ENCODE data around the gene GLRA3. TPM values are rescaled to one million over a fixed set of nuclear protein-coding genes. Genes with fewer than 3 reads are reported as not detected.

Gene GLRA3
- total and polyA plus RNA-seq, 2 of the 8 experiments (the other 6 are each of a cell fraction or from before 2014, with no cell fraction given) = 0.02 TPM; not detected in 1

GRCh38 chr4:174815282-174815681 is 13.8 kb downstream of the GLRA3 start:
- TF ChIP-seq KDM4A (IDR thresholded peaks at IDR 0.05; ENCODE audit: low read depth, low read length, severe bottlenecking) (no peak), TAF1 (IDR thresholded peaks at IDR 0.05; ENCODE audit: low read depth, low read length) (no peak), KDM5A (IDR thresholded peaks at IDR 0.05; ENCODE audit: low read length) (no peak), POLR2AphosphoS5 (IDR thresholded peaks at IDR 0.05; ENCODE audit: low read depth, low read length) (no peak), RFX5 (IDR thresholded peaks at IDR 0.05; ENCODE audit: borderline replicate concordance, low read depth, low read length) (no peak), SAP30 (IDR thresholded peaks at IDR 0.05; ENCODE audit: insufficient read depth, insufficient replicate concordance, low read length) (no peak), EGR1 (IDR thresholded peaks at IDR 0.05; ENCODE audit: borderline replicate concordance, low read depth, low read length) (no peak), SUZ12 (IDR thresholded peaks at IDR 0.05; ENCODE audit: low read length) (no peak), HDAC6 (IDR thresholded peaks at IDR 0.05; ENCODE audit: low read depth, low read length) (no peak)
- Histone ChIP-seq H3K4ac (replicated peaks; ENCODE audit: insufficient read length, low read depth, low read length) (no peak overlapping the region), H3K79me2 (ENCODE audit: control insufficient read depth in 1 of 2, insufficient read depth in 2 of 2, low read length in 2 of 2) (no peaks in the 10 kb centered on the region), H3K36me3 (ENCODE audit: control insufficient read depth in 2 of 4, insufficient read depth in 4 of 4, low read length in 3 of 4) (no peaks in the 10 kb centered on the region), H3K4me2 (ENCODE audit: insufficient read depth in 1 of 2, low read depth in 2 of 2, low read length in 2 of 2) (no peak overlapping the region), H3K14ac (ENCODE audit: insufficient read length) (no peak overlapping the region), H3K27me3 (replicated peaks in 1 of 4; ENCODE audit: control insufficient read depth in 3 of 4, extremely low read depth in 1 of 4, insufficient read depth in 3 of 4, low read length in 3 of 4) (no peaks in the 10 kb centered on the region), H3K4me3 (ENCODE audit: extremely low read depth in 1 of 4, insufficient read depth in 2 of 4, low read depth in 3 of 4, low read length in 4 of 4) (no peak overlapping the region), H4K91ac (replicated peaks; ENCODE audit: insufficient read length, low read length) (no peak overlapping the region), H3K23me2 (ENCODE audit: low read depth, low read length) (no peaks in the 10 kb centered on the region), H3K79me1 (ENCODE audit: low read depth, low read length) (no peaks in the 10 kb centered on the region), H3K4me1 (replicated peaks in 1 of 4; ENCODE audit: control insufficient read depth in 3 of 4, insufficient read depth in 4 of 4, low read length in 3 of 4) (no peaks in the 10 kb centered on the region), H3K9me3 (ENCODE audit: insufficient read depth in 2 of 2, low read depth in 1 of 2, low read length in 1 of 2) (peaks cover 17 to 22% of the 10 kb centered on the region in 2 experiments), H2AK5ac (ENCODE audit: low read depth, low read length) (no peak overlapping the region), H2BK15ac (ENCODE audit: low read length) (no peak overlapping the region), H4K5ac (ENCODE audit: insufficient read length, low read depth, low read length) (no peak overlapping the region), H3K27ac (ENCODE audit: low read depth, low read length) (no peak overlapping the region), H3K23ac (ENCODE audit: insufficient read length) (no peak overlapping the region), H3K56ac (replicated peaks; ENCODE audit: insufficient read length, low read depth, low read length) (no peak overlapping the region), H2AFZ (ENCODE audit: low read length) (no peak overlapping the region), H4K20me1 (replicated peaks in 1 of 2; ENCODE audit: control insufficient read depth in 1 of 2, insufficient read depth in 2 of 2, low read length in 2 of 2) (no peaks in the 10 kb centered on the region), H2BK20ac (ENCODE audit: low read length) (no peak overlapping the region), H4K8ac (ENCODE audit: extremely low read depth, insufficient read depth, low read length) (no peak overlapping the region), H2BK12ac (ENCODE audit: low read depth, low read length) (no peak overlapping the region), H3K9ac (replicated peaks in 1 of 4; ENCODE audit: extremely low read depth in 1 of 4, low read depth in 3 of 4, low read length in 3 of 4) (no peak overlapping the region), H2BK5ac (ENCODE audit: low read depth, low read length) (no peak overlapping the region), H3K18ac (ENCODE audit: extremely low read depth, low read length) (no peak overlapping the region), H2BK120ac (replicated peaks; ENCODE audit: low read depth, low read length) (no peak overlapping the region)
- DNase-seq (ENCODE audit: low read depth in 1 of 2, low spot score in 2 of 2) (no peak), FAIRE-seq (no peak)
- CTCF ChIA-PET (ENCODE audit: partially characterized antibody) = no interaction called here
- POLR2A ChIA-PET (ENCODE audit: partially characterized antibody) = no interaction called here
- WGBS, 2 experiments (ENCODE audit: extremely low coverage in 1 of 2, insufficient coverage in 1 of 2, insufficient read length in 1 of 2, insufficient replicate concordance in 2 of 2, low coverage in 1 of 2, low lambda C conversion rate in 2 of 2, missing lambda C conversion rate in 1 of 2) = 86% methylated on average over 3 of the region's 3 CpGs; no CpG with 5 or more reads in 1 of the 2 experiments

Measured in H1 (cell line).